ENCODE results near the gene GLUD1. TPM values are rescaled to one million over a fixed set of nuclear protein-coding genes. Genes with fewer than 3 reads are reported as not detected.
"Not testable (repeated sequence)": the region's sequence is repeated elsewhere in the genome, so short reads cannot be mapped to it uniquely, and the experiment has no call there.

Gene GLUD1
- total RNA-seq, 1 donor from 2014 or later, result 181 TPM

- not testable (repeated sequence) for H3K4me3 ChIP-seq; H4K20me1 ChIP-seq (ENCODE audit: low read depth); H3K4me3 Mint-ChIP-seq; DNase-seq (ENCODE audit: low spot score); H3K27me3 Mint-ChIP-seq (ENCODE audit: insufficient read depth, low read depth); H3K4me1 ChIP-seq; H3K9me3 ChIP-seq (ENCODE audit: low read depth); H3K4me2 ChIP-seq; H3K9me3 Mint-ChIP-seq; H3K4me1 Mint-ChIP-seq; H3F3A ChIP-seq (ENCODE audit: low read depth); H3K36me3 Mint-ChIP-seq; H3K27ac Mint-ChIP-seq; H3K79me2 ChIP-seq (ENCODE audit: low read depth); H3K27me3 ChIP-seq; H3K9ac ChIP-seq; H3K36me3 ChIP-seq; H3K27ac ChIP-seq; H2AFZ ChIP-seq (replicated peaks)
Measured at GRCh38 chr10:87019504-87019903, 75.1 kb downstream of the GLUD1 start.

- not testable (repeated sequence) for H3K4me1 ChIP-seq; H3K9me3 Mint-ChIP-seq; H3K9ac ChIP-seq; H3K79me2 ChIP-seq (ENCODE audit: low read depth); H3K36me3 ChIP-seq; H3K36me3 Mint-ChIP-seq; H3F3A ChIP-seq (ENCODE audit: low read depth); H3K27ac ChIP-seq; H3K4me3 Mint-ChIP-seq; H3K4me3 ChIP-seq; H3K27ac Mint-ChIP-seq; H3K27me3 Mint-ChIP-seq (ENCODE audit: insufficient read depth, low read depth); H3K4me2 ChIP-seq; H2AFZ ChIP-seq (replicated peaks); H3K27me3 ChIP-seq; H3K9me3 ChIP-seq (ENCODE audit: low read depth); H3K4me1 Mint-ChIP-seq; DNase-seq (ENCODE audit: low spot score); H4K20me1 ChIP-seq (ENCODE audit: low read depth)
Measured at GRCh38 chr10:87019066-87019465, 75.6 kb downstream of the GLUD1 start.

GRCh38 chr10:87018127-87018526 is 76.5 kb downstream of the GLUD1 start:
- H3K27me3 Mint-ChIP-seq (ENCODE audit: insufficient read depth, low read depth); H3K79me2 ChIP-seq (ENCODE audit: low read depth); H3K27me3 ChIP-seq; H3K4me1 Mint-ChIP-seq; H2AFZ ChIP-seq (replicated peaks); H3K4me2 ChIP-seq; H3K27ac Mint-ChIP-seq; H3K4me3 Mint-ChIP-seq; H3K36me3 ChIP-seq; H3K9me3 ChIP-seq (ENCODE audit: low read depth); H3K36me3 Mint-ChIP-seq; H3K27ac ChIP-seq; H3K4me1 ChIP-seq; DNase-seq (ENCODE audit: low spot score); H3K9ac ChIP-seq; H3F3A ChIP-seq (ENCODE audit: low read depth); H3K4me3 ChIP-seq; H4K20me1 ChIP-seq (ENCODE audit: low read depth); H3K9me3 Mint-ChIP-seq: not testable (repeated sequence)

- H3K27me3 Mint-ChIP-seq (ENCODE audit: insufficient read depth, low read depth); H3K27ac Mint-ChIP-seq: not testable (repeated sequence)
Measured at GRCh38 chr10:87014986-87015716, 79.5 kb downstream of the GLUD1 start.

GRCh38 chr10:87013528-87013927 is 81.1 kb downstream of the GLUD1 start:
- not testable (repeated sequence) for H3K27ac ChIP-seq; H3K36me3 Mint-ChIP-seq; H3K9ac ChIP-seq; DNase-seq (ENCODE audit: low spot score); H2AFZ ChIP-seq (replicated peaks); H3K4me2 ChIP-seq; H3F3A ChIP-seq (ENCODE audit: low read depth); H3K4me1 ChIP-seq; H3K9me3 Mint-ChIP-seq; H3K4me3 ChIP-seq; H3K27me3 ChIP-seq; H3K4me1 Mint-ChIP-seq; H3K27ac Mint-ChIP-seq; H4K20me1 ChIP-seq (ENCODE audit: low read depth); H3K9me3 ChIP-seq (ENCODE audit: low read depth); H3K36me3 ChIP-seq; H3K4me3 Mint-ChIP-seq; H3K79me2 ChIP-seq (ENCODE audit: low read depth); H3K27me3 Mint-ChIP-seq (ENCODE audit: insufficient read depth, low read depth)

More at GRCh38 chr10:87014986-87015716, 79.5 kb downstream of the GLUD1 start:
- not testable (repeated sequence) for H3K27ac ChIP-seq; H3K9me3 ChIP-seq (ENCODE audit: low read depth); H3K9me3 Mint-ChIP-seq; DNase-seq (ENCODE audit: low spot score); H3K4me2 ChIP-seq; H3K27me3 ChIP-seq; H3K9ac ChIP-seq; H3K36me3 Mint-ChIP-seq; H3K36me3 ChIP-seq; H3F3A ChIP-seq (ENCODE audit: low read depth); H3K79me2 ChIP-seq (ENCODE audit: low read depth); H2AFZ ChIP-seq (replicated peaks); H4K20me1 ChIP-seq (ENCODE audit: low read depth); H3K4me3 ChIP-seq; H3K4me1 ChIP-seq; H3K4me1 Mint-ChIP-seq; H3K4me3 Mint-ChIP-seq

- not testable (repeated sequence) for H3K9ac ChIP-seq; H3K4me3 ChIP-seq; H3K27me3 ChIP-seq; H3K9me3 ChIP-seq (ENCODE audit: low read depth); H3K27me3 Mint-ChIP-seq (ENCODE audit: insufficient read depth, low read depth); H3K36me3 ChIP-seq; H3K27ac Mint-ChIP-seq; H3K27ac ChIP-seq; H3K36me3 Mint-ChIP-seq; H3K4me3 Mint-ChIP-seq; H3K9me3 Mint-ChIP-seq; H3K79me2 ChIP-seq (ENCODE audit: low read depth); DNase-seq (ENCODE audit: low spot score); H3K4me2 ChIP-seq; H3F3A ChIP-seq (ENCODE audit: low read depth); H4K20me1 ChIP-seq (ENCODE audit: low read depth); H2AFZ ChIP-seq (replicated peaks); H3K4me1 Mint-ChIP-seq; H3K4me1 ChIP-seq
Measured at GRCh38 chr10:87009134-87009696, 85.4 kb downstream of the GLUD1 start.

- not testable (repeated sequence) for H3K4me2 ChIP-seq; H3K4me3 ChIP-seq; H3K27me3 ChIP-seq; H3F3A ChIP-seq (ENCODE audit: low read depth); H3K36me3 ChIP-seq; H3K4me1 Mint-ChIP-seq; H3K27ac Mint-ChIP-seq; H3K9ac ChIP-seq; H3K27me3 Mint-ChIP-seq (ENCODE audit: insufficient read depth, low read depth); H3K4me1 ChIP-seq; H3K9me3 Mint-ChIP-seq; H3K4me3 Mint-ChIP-seq; DNase-seq (ENCODE audit: low spot score); H3K36me3 Mint-ChIP-seq; H2AFZ ChIP-seq (replicated peaks); H3K27ac ChIP-seq; H4K20me1 ChIP-seq (ENCODE audit: low read depth); H3K9me3 ChIP-seq (ENCODE audit: low read depth); H3K79me2 ChIP-seq (ENCODE audit: low read depth)
Measured at GRCh38 chr10:87008303-87008702, 86.3 kb downstream of the GLUD1 start.

GRCh38 chr10:87007674-87008073 is 87.0 kb downstream of the GLUD1 start:
- H3K36me3 ChIP-seq; H3K9ac ChIP-seq; H3K36me3 Mint-ChIP-seq; H3F3A ChIP-seq (ENCODE audit: low read depth); H3K27ac Mint-ChIP-seq; H3K27me3 Mint-ChIP-seq (ENCODE audit: insufficient read depth, low read depth); H2AFZ ChIP-seq (replicated peaks); H4K20me1 ChIP-seq (ENCODE audit: low read depth); H3K27ac ChIP-seq; H3K4me1 ChIP-seq; H3K4me1 Mint-ChIP-seq; H3K79me2 ChIP-seq (ENCODE audit: low read depth); H3K27me3 ChIP-seq; DNase-seq (ENCODE audit: low spot score); H3K4me3 Mint-ChIP-seq; H3K9me3 Mint-ChIP-seq; H3K4me3 ChIP-seq; H3K9me3 ChIP-seq (ENCODE audit: low read depth); H3K4me2 ChIP-seq: not testable (repeated sequence)

Data from neural progenitor cell (in vitro differentiated cells).